GM23338 (cell line): ENCODE data around the gene C1orf87. TPM values are rescaled to one million over a fixed set of nuclear protein-coding genes. Genes with fewer than 3 reads are reported as not detected.

Experiments used
- ATAC-seq: fragments of 200-7000 bp; cut with Tn5 transposase; 3 replicates; pipeline ENCODE4 v1.9.1; 2020
- DNase-seq: peaks from one replicate; pipeline ENCODE4 v3.0.0-alpha.2; 2015; ENCODE audit warnings: low spot score
- H2AFZ ChIP-seq: fragments of 200-600 bp; sonication (generic); 2 replicates; pipeline ENCODE4 v1.8.0; 2016; ENCODE audit warnings: antibody characterized with exemption, mild to moderate bottlenecking, moderate library complexity
- H3F3A ChIP-seq: fragments of 200-600 bp; sonication (generic); replicated peaks from 2 replicates; pipeline ENCODE4 v1.8.0; 2017; ENCODE audit warnings: antibody characterized with exemption, mixed run types, low read depth
- H3K27ac ChIP-seq: fragments of 200-600 bp; sonication (generic); 2 replicates; pipeline ENCODE4 v1.6.1; 2016; ENCODE audit warnings: low read depth
- H3K27me3 ChIP-seq: fragments of 200-600 bp; sonication (generic); 2 replicates; pipeline ENCODE4 v1.8.0; 2016; ENCODE audit warnings: mild to moderate bottlenecking, mixed run types, moderate library complexity; ENCODE audit not compliant: insufficient read depth
- H3K36me3 ChIP-seq: fragments of 200-600 bp; sonication (generic); 2 replicates; pipeline ENCODE4 v1.8.0; 2016; ENCODE audit warnings: mild to moderate bottlenecking; ENCODE audit not compliant: insufficient read depth
- H3K4me1 ChIP-seq: fragments of 200-600 bp; sonication (generic); 2 replicates; pipeline ENCODE4 v1.8.0; 2016; ENCODE audit warnings: mild to moderate bottlenecking, moderate library complexity; ENCODE audit not compliant: insufficient read depth
- H3K4me2 ChIP-seq: fragments of 200-600 bp; sonication (generic); 2 replicates; pipeline ENCODE4 v1.7.1; 2017; ENCODE audit warnings: mixed run types
- H3K4me3 ChIP-seq: fragments of 200-600 bp; sonication (generic); 2 replicates; pipeline ENCODE4 v1.6.1; 2016; ENCODE audit warnings: mixed run types
- H3K79me2 ChIP-seq: fragments of 200-600 bp; sonication (generic); replicated peaks from 2 replicates; pipeline ENCODE4 v1.8.0; 2017; ENCODE audit warnings: mild to moderate bottlenecking; ENCODE audit not compliant: insufficient read depth
- H3K9me2 ChIP-seq: fragments of 200-600 bp; sonication (generic); 2 replicates; pipeline ENCODE4 v1.8.0; 2017; ENCODE audit not compliant: insufficient read depth
- H4K20me1 ChIP-seq: fragments of 200-600 bp; sonication (generic); replicated peaks from 2 replicates; pipeline ENCODE4 v1.8.0; 2017; ENCODE audit warnings: mild to moderate bottlenecking; ENCODE audit not compliant: insufficient read depth
- H3K27ac Mint-ChIP-seq: 2 replicates; pipeline ENCODE4 v1.8.0; 2020; ENCODE audit warnings: inconsistent platforms, mild to moderate bottlenecking, moderate library complexity, mixed read lengths
- H3K27me3 Mint-ChIP-seq: 3 replicates; pipeline ENCODE4 v1.8.0; 2022; ENCODE audit warnings: low read depth, mild to moderate bottlenecking, moderate library complexity, mixed read lengths, inconsistent platforms; ENCODE audit not compliant: insufficient read depth, poor library complexity
- H3K36me3 Mint-ChIP-seq: 3 replicates; pipeline ENCODE4 v1.8.0; 2021; ENCODE audit warnings: low read depth, mild to moderate bottlenecking, inconsistent platforms, moderate library complexity, mixed read lengths
- H3K4me1 Mint-ChIP-seq: 3 replicates; pipeline ENCODE4 v1.8.0; 2020; ENCODE audit warnings: mild to moderate bottlenecking, inconsistent platforms, mixed read lengths
- H3K4me3 Mint-ChIP-seq: 3 replicates; pipeline ENCODE4 v1.8.0; 2021; ENCODE audit warnings: moderate library complexity, mild to moderate bottlenecking, inconsistent platforms, mixed read lengths
- H3K9me3 Mint-ChIP-seq: 3 replicates; pipeline ENCODE4 v1.8.0; 2020; ENCODE audit warnings: moderate library complexity, mild to moderate bottlenecking, inconsistent platforms, mixed read lengths
- CREB1 ChIP-seq: fragments of 250-450 bp; sonication (Bioruptor Pico); IDR thresholded peaks from 2 replicates; pipeline ENCODE4 v1.5.0; 2020; ENCODE audit warnings: low read depth, mild to moderate bottlenecking, moderate library complexity
- CTCF ChIP-seq, 2 experiments: fragments of 200-600 bp in 1 of 2; sonication (generic) in 1 of 2; conservative IDR thresholded peaks; 2 replicates each; pipeline versions ENCODE4 v1.5.1 to v1.6.1; 2016 to 2017; ENCODE audit warnings: antibody characterized with exemption in 2 of 2, low read depth in 2 of 2, mild to moderate bottlenecking in 2 of 2, moderate library complexity in 1 of 2
- ETS1 ChIP-seq: IDR thresholded peaks from 2 replicates; pipeline ENCODE4 v1.6.1; 2016; ENCODE audit warnings: antibody characterized with exemption
- EZH2 ChIP-seq: fragments of 200-600 bp; sonication (generic); IDR thresholded peaks from one replicate; pipeline ENCODE4 v1.8.0; 2017; ENCODE audit warnings: antibody characterized with exemption, mild to moderate bottlenecking, low read depth; ENCODE audit not compliant: unreplicated experiment
- EZH2phosphoT487 ChIP-seq: fragments of 200-600 bp; sonication (generic); IDR thresholded peaks from one replicate; pipeline ENCODE4 v1.8.1; 2018; ENCODE audit warnings: antibody characterized with exemption; ENCODE audit not compliant: unreplicated experiment
- JUNB ChIP-seq: IDR thresholded peaks from one replicate; pipeline ENCODE4 v1.6.1; 2016; ENCODE audit warnings: antibody characterized with exemption; ENCODE audit not compliant: unreplicated experiment
- NANOG ChIP-seq: IDR thresholded peaks from 2 replicates; pipeline ENCODE4 v1.6.1; 2016; ENCODE audit warnings: antibody characterized with exemption, borderline replicate concordance
- POLR2AphosphoS5 ChIP-seq: IDR thresholded peaks from 2 replicates; pipeline ENCODE4 v1.6.1; 2016; ENCODE audit warnings: antibody characterized with exemption, low read depth
- ZNF114 ChIP-seq: fragments of 250-450 bp; sonication (Bioruptor Pico); IDR thresholded peaks from 2 replicates; pipeline ENCODE4 v1.5.0; 2020; ENCODE audit warnings: mild to moderate bottlenecking, moderate library complexity
- ZNF331 ChIP-seq: fragments of 250-450 bp; sonication (Bioruptor Pico); IDR thresholded peaks from 2 replicates; pipeline ENCODE4 v1.5.0; 2020; ENCODE audit warnings: low read depth, mild to moderate bottlenecking, moderate library complexity
- polyA plus RNA-seq: library from polyadenylated mRNA; unstranded; fragments of >200 nt; fragmentation: Nextera tagmentation; extraction: Ambion mirVana; gene quantifications from 2 replicates; pipeline ENCODE4 v1.2.1, GENCODE V29; 2016
- total RNA-seq: library from RNA; depleted of rRNA; stranded (reverse); fragments of >200 nt; shearing (Covaris generic); gene quantifications from 2 replicates; pipeline ENCODE4 v1.2.3, GENCODE V29; 2014
- TF ChIP-seq, protein P1 (sequence below): IDR thresholded peaks from one replicate; pipeline ENCODE4 v1.6.1; 2018; ENCODE audit warnings: antibody characterized with exemption; ENCODE audit not compliant: unreplicated experiment

C1orf87 gene
- total and polyA plus RNA-seq, 2 experiments from 2014 or later = 0.07 to 0.21 TPM

DNA sequence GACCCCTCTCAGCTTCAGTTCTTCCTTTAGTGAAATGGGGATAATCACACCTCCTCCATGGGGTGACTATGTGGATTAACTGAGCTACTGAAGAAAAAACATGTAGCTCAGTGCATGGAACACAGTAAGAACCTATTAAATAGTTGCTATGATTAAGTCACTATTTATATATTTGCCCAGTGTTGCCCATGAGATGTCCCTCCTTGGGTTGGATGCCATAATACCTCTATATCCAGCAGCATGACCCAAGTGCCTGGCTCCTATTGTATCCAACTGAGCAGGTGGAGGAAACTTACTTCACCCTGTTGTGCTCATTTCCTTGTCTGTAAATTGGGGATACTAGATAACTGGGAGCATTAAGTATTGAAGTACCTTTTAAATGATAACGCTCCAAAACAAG lies 99.9 kb downstream of the C1orf87 start:
- peaks cover 3% of the 10 kb centered on the region; the same call in 1 of the 2 replicates for H3K27me3 ChIP-seq
- H3K4me3 ChIP-seq = no peak overlapping the region
- H3K4me1 Mint-ChIP-seq = 0 out of 3 replicates have a peak, but pooled peaks cover 2% of the 10 kb centered on the region
- no peak for TF ChIP-seq POLR2AphosphoS5
- no peak for TF ChIP-seq EZH2
- no peak for TF ChIP-seq EZH2phosphoT487
- no peak for TF ChIP-seq ETS1
- TF ChIP-seq CTCF (conservative IDR thresholded peaks at IDR 0.05; ENCODE audit: low read depth in 2 of 2) = no peak
- TF ChIP-seq NANOG = no peak
- TF ChIP-seq ZNF114 (CRISPR knock-in tag) = no peak
- no peak for TF ChIP-seq CREB1
- TF ChIP-seq, protein P1, sequence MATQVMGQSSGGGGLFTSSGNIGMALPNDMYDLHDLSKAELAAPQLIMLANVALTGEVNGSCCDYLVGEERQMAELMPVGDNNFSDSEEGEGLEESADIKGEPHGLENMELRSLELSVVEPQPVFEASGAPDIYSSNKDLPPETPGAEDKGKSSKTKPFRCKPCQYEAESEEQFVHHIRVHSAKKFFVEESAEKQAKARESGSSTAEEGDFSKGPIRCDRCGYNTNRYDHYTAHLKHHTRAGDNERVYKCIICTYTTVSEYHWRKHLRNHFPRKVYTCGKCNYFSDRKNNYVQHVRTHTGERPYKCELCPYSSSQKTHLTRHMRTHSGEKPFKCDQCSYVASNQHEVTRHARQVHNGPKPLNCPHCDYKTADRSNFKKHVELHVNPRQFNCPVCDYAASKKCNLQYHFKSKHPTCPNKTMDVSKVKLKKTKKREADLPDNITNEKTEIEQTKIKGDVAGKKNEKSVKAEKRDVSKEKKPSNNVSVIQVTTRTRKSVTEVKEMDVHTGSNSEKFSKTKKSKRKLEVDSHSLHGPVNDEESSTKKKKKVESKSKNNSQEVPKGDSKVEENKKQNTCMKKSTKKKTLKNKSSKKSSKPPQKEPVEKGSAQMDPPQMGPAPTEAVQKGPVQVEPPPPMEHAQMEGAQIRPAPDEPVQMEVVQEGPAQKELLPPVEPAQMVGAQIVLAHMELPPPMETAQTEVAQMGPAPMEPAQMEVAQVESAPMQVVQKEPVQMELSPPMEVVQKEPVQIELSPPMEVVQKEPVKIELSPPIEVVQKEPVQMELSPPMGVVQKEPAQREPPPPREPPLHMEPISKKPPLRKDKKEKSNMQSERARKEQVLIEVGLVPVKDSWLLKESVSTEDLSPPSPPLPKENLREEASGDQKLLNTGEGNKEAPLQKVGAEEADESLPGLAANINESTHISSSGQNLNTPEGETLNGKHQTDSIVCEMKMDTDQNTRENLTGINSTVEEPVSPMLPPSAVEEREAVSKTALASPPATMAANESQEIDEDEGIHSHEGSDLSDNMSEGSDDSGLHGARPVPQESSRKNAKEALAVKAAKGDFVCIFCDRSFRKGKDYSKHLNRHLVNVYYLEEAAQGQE = no peak
- no peak for TF ChIP-seq JUNB
- TF ChIP-seq ZNF331 (CRISPR knock-in tag) = no peak
- ATAC-seq = no peak
- H3K4me2 ChIP-seq = no peak overlapping the region
- no peak overlapping the region for H2AFZ ChIP-seq
- H3K79me2 ChIP-seq = no peaks in the 10 kb centered on the region
- H3F3A ChIP-seq = no peaks in the 10 kb centered on the region
- 0 out of 2 replicates have a peak, but pooled peaks cover 2% of the 10 kb centered on the region for H3K4me1 ChIP-seq
- H3K27ac Mint-ChIP-seq = no peak overlapping the region
- H3K36me3 Mint-ChIP-seq = no peaks in the 10 kb centered on the region
- DNase-seq = no peak
- H3K36me3 ChIP-seq = no peaks in the 10 kb centered on the region
- peaks cover 3% of the 10 kb centered on the region for H3K27me3 Mint-ChIP-seq
- H3K4me3 Mint-ChIP-seq = no peak overlapping the region
- no peaks in the 10 kb centered on the region for H3K9me2 ChIP-seq
- H3K9me3 Mint-ChIP-seq = no peaks in the 10 kb centered on the region
- H4K20me1 ChIP-seq = no peaks in the 10 kb centered on the region
- no peak overlapping the region for H3K27ac ChIP-seq
